ENCODE results near the gene TUT4.

GRCh38 chr1:52530563-52531144 lies 22.2 kb downstream of the TUT4 start:
- no peak for TF ChIP-seq POLR2A (IDR thresholded peaks at IDR 0.05)
- no peak for TF ChIP-seq CTCF (IDR thresholded peaks at IDR 0.05)
- TF ChIP-seq POLR2AphosphoS5 (IDR thresholded peaks at IDR 0.05) = no peak
